ENCODE data around the gene MEF2C. TPM values are rescaled to one million over a fixed set of nuclear protein-coding genes. Genes with fewer than 3 reads are reported as not detected.
A peak's percentile ranks its signal among the peaks of the same experiment; 100 is the strongest.

MEF2C gene
- total RNA-seq, 1 experiment from 2014 or later = 13.0 TPM

DNA sequence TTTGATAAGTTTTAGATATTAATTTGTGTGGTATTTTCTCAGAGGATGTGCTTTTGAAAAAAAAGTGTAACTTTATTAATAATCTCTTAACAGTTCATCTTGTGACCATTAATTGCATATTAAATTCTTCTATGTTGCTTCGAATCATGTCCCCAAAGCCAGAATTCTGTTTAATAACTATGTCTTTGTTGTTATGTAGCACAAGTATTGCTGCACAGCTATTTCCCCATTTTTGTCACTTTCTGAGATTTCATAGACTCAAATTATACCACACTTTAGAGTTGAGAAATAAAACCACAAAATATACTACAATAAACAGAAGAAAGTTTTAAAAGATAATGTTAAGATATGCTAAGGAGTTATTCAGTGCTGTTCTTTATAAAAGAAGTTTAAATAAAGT is 2.8 kb downstream of the MEF2C start (continued):
- TF ChIP-seq, protein P1, sequence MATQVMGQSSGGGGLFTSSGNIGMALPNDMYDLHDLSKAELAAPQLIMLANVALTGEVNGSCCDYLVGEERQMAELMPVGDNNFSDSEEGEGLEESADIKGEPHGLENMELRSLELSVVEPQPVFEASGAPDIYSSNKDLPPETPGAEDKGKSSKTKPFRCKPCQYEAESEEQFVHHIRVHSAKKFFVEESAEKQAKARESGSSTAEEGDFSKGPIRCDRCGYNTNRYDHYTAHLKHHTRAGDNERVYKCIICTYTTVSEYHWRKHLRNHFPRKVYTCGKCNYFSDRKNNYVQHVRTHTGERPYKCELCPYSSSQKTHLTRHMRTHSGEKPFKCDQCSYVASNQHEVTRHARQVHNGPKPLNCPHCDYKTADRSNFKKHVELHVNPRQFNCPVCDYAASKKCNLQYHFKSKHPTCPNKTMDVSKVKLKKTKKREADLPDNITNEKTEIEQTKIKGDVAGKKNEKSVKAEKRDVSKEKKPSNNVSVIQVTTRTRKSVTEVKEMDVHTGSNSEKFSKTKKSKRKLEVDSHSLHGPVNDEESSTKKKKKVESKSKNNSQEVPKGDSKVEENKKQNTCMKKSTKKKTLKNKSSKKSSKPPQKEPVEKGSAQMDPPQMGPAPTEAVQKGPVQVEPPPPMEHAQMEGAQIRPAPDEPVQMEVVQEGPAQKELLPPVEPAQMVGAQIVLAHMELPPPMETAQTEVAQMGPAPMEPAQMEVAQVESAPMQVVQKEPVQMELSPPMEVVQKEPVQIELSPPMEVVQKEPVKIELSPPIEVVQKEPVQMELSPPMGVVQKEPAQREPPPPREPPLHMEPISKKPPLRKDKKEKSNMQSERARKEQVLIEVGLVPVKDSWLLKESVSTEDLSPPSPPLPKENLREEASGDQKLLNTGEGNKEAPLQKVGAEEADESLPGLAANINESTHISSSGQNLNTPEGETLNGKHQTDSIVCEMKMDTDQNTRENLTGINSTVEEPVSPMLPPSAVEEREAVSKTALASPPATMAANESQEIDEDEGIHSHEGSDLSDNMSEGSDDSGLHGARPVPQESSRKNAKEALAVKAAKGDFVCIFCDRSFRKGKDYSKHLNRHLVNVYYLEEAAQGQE (IDR thresholded peaks at IDR 0.05; ENCODE audit: low read depth) = no peak
- TF ChIP-seq SP1 (IDR thresholded peaks at IDR 0.05; ENCODE audit: low read depth) (no peak), POLR2AphosphoS5 (IDR thresholded peaks at IDR 0.05; ENCODE audit: low read depth, low read length) (no peak), ZNF274 (IDR thresholded peaks at IDR 0.05; ENCODE audit: low read depth, low read length) (no peak), JUND (IDR thresholded peaks at IDR 0.05) (no peak), TCF7L2 (IDR thresholded peaks at IDR 0.05; ENCODE audit: borderline replicate concordance, extremely low read depth, insufficient read depth, insufficient read length) (no peak)

GRCh38 chr5:88879724-88880123 is 3.3 kb downstream of the MEF2C start:
- Histone ChIP-seq H3K9ac (ENCODE audit: low read length) (no peak overlapping the region), H3K4me3 (replicated peaks in 1 of 2; ENCODE audit: low read depth in 1 of 2, low read length in 2 of 2) (no peak overlapping the region), H3K9me3 (ENCODE audit: control insufficient read depth in 1 of 2, insufficient read depth in 1 of 2, low read depth in 1 of 2, low read length in 2 of 2) (no peaks in the 10 kb centered on the region), H3K9me2 (ENCODE audit: insufficient read depth) (no peaks in the 10 kb centered on the region), H3K27me3 (ENCODE audit: insufficient read depth, low read length) (no peaks in the 10 kb centered on the region), H4K20me1 (ENCODE audit: insufficient read depth) (no peaks in the 10 kb centered on the region), H3K4me1 (ENCODE audit: control insufficient read depth in 1 of 2, insufficient read depth in 2 of 2, low read length in 2 of 2) (peaks cover 19 to 33% of the 10 kb centered on the region in 2 experiments), H3K27ac (ENCODE audit: low read depth, low read length) (no peak overlapping the region), H3K79me2 (ENCODE audit: insufficient read depth, low read length) (no peaks in the 10 kb centered on the region; the same call in 1 of the 2 replicates), H2AFZ (ENCODE audit: low read depth, low read length, poor library complexity, severe bottlenecking) (no peak overlapping the region), H3K36me3 (ENCODE audit: control insufficient read depth in 1 of 2, insufficient read depth in 2 of 2, low read length in 2 of 2) (no peaks in the 10 kb centered on the region), H3K4me2 (ENCODE audit: low read length) (peak overlapping the region; percentile 18; the same call in 1 of the 2 replicates)
- TF ChIP-seq, protein P1 (IDR thresholded peaks at IDR 0.05; ENCODE audit: low read depth) = no peak
- TF ChIP-seq SP1 (IDR thresholded peaks at IDR 0.05; ENCODE audit: low read depth) (no peak), RAD21 (IDR thresholded peaks at IDR 0.05; ENCODE audit: low read depth) (no peak), CTCF (IDR thresholded peaks at IDR 0.05 in 2 of 3, conservative IDR thresholded peaks at IDR 0.05 in 1 of 3; ENCODE audit: borderline replicate concordance in 1 of 3, insufficient read depth in 1 of 3, low read depth in 2 of 3, low read length in 2 of 3) (no peak), FOSL1 (IDR thresholded peaks at IDR 0.05; ENCODE audit: low read depth) (no peak), CEBPB (IDR thresholded peaks at IDR 0.05; ENCODE audit: low read depth) (no peak), EZH2phosphoT487 (IDR thresholded peaks at IDR 0.05; ENCODE audit: borderline replicate concordance) (no peak), EGR1 (IDR thresholded peaks at IDR 0.05; ENCODE audit: low read depth) (no peak), TCF7L2 (IDR thresholded peaks at IDR 0.05; ENCODE audit: borderline replicate concordance, extremely low read depth, insufficient read depth, insufficient read length) (no peak), SIN3A (IDR thresholded peaks at IDR 0.05; ENCODE audit: low read depth) (no peak), CBX3 (IDR thresholded peaks at IDR 0.05; ENCODE audit: low read depth) (no peak), POLR2A (IDR thresholded peaks at IDR 0.05; ENCODE audit: borderline replicate concordance, extremely low read depth, insufficient read depth, insufficient read length) (no peak), YY1 (IDR thresholded peaks at IDR 0.05; ENCODE audit: extremely low read depth, insufficient replicate concordance, low read depth, low read length) (no peak), POLR2AphosphoS5 (IDR thresholded peaks at IDR 0.05; ENCODE audit: low read depth, low read length) (no peak)
- DNase-seq (ENCODE audit: low read depth, low spot score) = no peak
- POLR2A ChIA-PET = no interaction called here
- RAD21 ChIA-PET (ENCODE audit: low non-redundant PET in 1 of 2, low total read pairs in 2 of 2, uncharacterized antibody in 2 of 2, unreplicated experiment in 2 of 2) = no interaction called here
- intact Hi-C loops (cut with micrococcal nuclease) = loop anchor here (5.0 kb wide), 2 partner anchors 92 to 152 kb away; no protein-coding TSS in a partner anchor
- no peak for ATAC-seq
- CTCF ChIA-PET = no interaction called here
- BruUV-seq (replicated peaks) = no TSS peak
